SU-DHL-6 (cell line): Measurements from ENCODE around the gene ZNF184.
"Not testable (repeated sequence)": the region's sequence is repeated elsewhere in the genome, so short reads cannot be mapped to it uniquely, and the experiment has no call there.

Experiments used
- H2AFZ ChIP-seq: fragments of 200-600 bp; sonication (generic); 2 replicates; pipeline ENCODE4 v1.6.1; 2014; ENCODE audit warnings: low read depth, mild to moderate bottlenecking, moderate library complexity, mixed read lengths, antibody characterized with exemption, low read length; ENCODE audit not compliant: severe bottlenecking
- H3F3A ChIP-seq: fragments of 200-600 bp; shearing (Covaris generic); 2 replicates; pipeline ENCODE4 v1.6.0; 2016; ENCODE audit warnings: antibody characterized with exemption, mild to moderate bottlenecking; ENCODE audit not compliant: insufficient read depth
- H3K27ac ChIP-seq: fragments of 200-600 bp; sonication (generic); 2 replicates; pipeline ENCODE4 v1.5.1; 2016; ENCODE audit warnings: low read depth, mild to moderate bottlenecking, low read length, moderate library complexity, mixed read lengths
- H3K27me3 ChIP-seq: fragments of 200-600 bp; sonication (generic), shearing (Covaris generic); 2 replicates; pipeline ENCODE4 v1.6.0; 2014; ENCODE audit warnings: mild to moderate bottlenecking, low read length
- H3K36me3 ChIP-seq: fragments of 200-600 bp; sonication (generic); 2 replicates; pipeline ENCODE4 v1.6.1; 2014; ENCODE audit warnings: mild to moderate bottlenecking, low read length, mixed read lengths
- H3K4me2 ChIP-seq: fragments of 300-600, 200-600 bp; shearing (Covaris generic), sonication (generic); 2 replicates; pipeline ENCODE4 v1.6.0; 2014; ENCODE audit warnings: low read length, low read depth, mild to moderate bottlenecking; ENCODE audit not compliant: poor library complexity, severe bottlenecking
- H3K4me3 ChIP-seq: fragments of 200-600 bp; sonication (generic); 2 replicates; pipeline ENCODE4 v1.5.1; 2014; ENCODE audit warnings: antibody characterized with exemption, low read length, mild to moderate bottlenecking, mixed read lengths; ENCODE audit not compliant: insufficient read depth, poor library complexity, severe bottlenecking
- H3K79me2 ChIP-seq: fragments of 200-600 bp; sonication (generic); 2 replicates; pipeline ENCODE4 v1.6.1; 2014; ENCODE audit warnings: mild to moderate bottlenecking, low read length, moderate library complexity; ENCODE audit not compliant: insufficient read depth
- H3K9ac ChIP-seq: fragments of 200-600 bp; sonication (generic); 2 replicates; pipeline ENCODE4 v1.7.0; 2014; ENCODE audit warnings: mild to moderate bottlenecking, low read length
- H3K9me2 ChIP-seq: fragments of 200-600 bp; sonication (generic); replicated peaks from 2 replicates; pipeline ENCODE4 v1.6.1; 2014; ENCODE audit warnings: low read length; ENCODE audit not compliant: insufficient read depth
- H3K9me3 ChIP-seq: fragments of 200-600 bp; sonication (generic); 2 replicates; pipeline ENCODE4 v1.6.1; 2014; ENCODE audit warnings: low read length, mixed read lengths; ENCODE audit not compliant: insufficient read depth
- H4K20me1 ChIP-seq: fragments of 200-600 bp; sonication (generic); 2 replicates; pipeline ENCODE4 v1.6.1; 2014; ENCODE audit warnings: low read depth, mild to moderate bottlenecking, antibody characterized with exemption, low read length, moderate library complexity, mixed read lengths
- CTCF ChIP-seq: fragments of 200-600 bp; sonication (generic); IDR thresholded peaks from one replicate; pipeline ENCODE4 v1.5.1; 2017; ENCODE audit warnings: antibody characterized with exemption, mild to moderate bottlenecking, low read length, moderate library complexity; ENCODE audit not compliant: insufficient read depth, poor library complexity, severe bottlenecking
- EZH2phosphoT487 ChIP-seq: fragments of 200-600 bp; sonication (generic), shearing (Covaris generic); conservative IDR thresholded peaks from 2 replicates; pipeline ENCODE4 v1.6.1; 2018; ENCODE audit warnings: mild to moderate bottlenecking, antibody characterized with exemption, low read length, moderate library complexity, mixed read lengths

Gene ZNF184

GRCh38 chr6:27426045-27426620 lies 46.8 kb downstream of the ZNF184 start:
- Histone ChIP-seq H2AFZ (no peak overlapping the region), H3K36me3 (no peaks in the 10 kb centered on the region), H3K4me3 (no peak overlapping the region), H4K20me1 (no peaks in the 10 kb centered on the region), H3K27ac (no peak overlapping the region), H3K27me3 (no peaks in the 10 kb centered on the region; the same call in 1 of the 2 replicates), H3K79me2 (no peaks in the 10 kb centered on the region), H3K9ac (no peak overlapping the region), H3K9me3 (0 out of 2 replicates have a peak, but pooled peaks cover 4% of the 10 kb centered on the region), H3F3A (no peaks in the 10 kb centered on the region), H3K9me2 (no peaks in the 10 kb centered on the region), H3K4me2 (no peak overlapping the region)
- no peak for TF ChIP-seq EZH2phosphoT487
- no peak for TF ChIP-seq CTCF

GRCh38 chr6:27424851-27425250 lies 48.1 kb downstream of the ZNF184 start:
- not testable (repeated sequence) for H3F3A ChIP-seq, H3K9ac ChIP-seq, H3K36me3 ChIP-seq, H3K9me2 ChIP-seq, H3K9me3 ChIP-seq, H3K79me2 ChIP-seq, H2AFZ ChIP-seq, H3K27me3 ChIP-seq, H3K27ac ChIP-seq, H4K20me1 ChIP-seq, H3K4me3 ChIP-seq, H3K4me2 ChIP-seq

GRCh38 chr6:27422651-27423332 lies 50.1 kb downstream of the ZNF184 start:
- Histone ChIP-seq H3F3A (no peaks in the 10 kb centered on the region), H3K27ac (no peak overlapping the region), H3K79me2 (no peaks in the 10 kb centered on the region), H3K36me3 (no peaks in the 10 kb centered on the region), H3K9me3 (0 out of 2 replicates have a peak, but pooled peaks cover 2% of the 10 kb centered on the region), H3K4me3 (no peak overlapping the region), H4K20me1 (no peaks in the 10 kb centered on the region), H3K4me2 (no peak overlapping the region), H3K27me3 (no peaks in the 10 kb centered on the region; the same call in 1 of the 2 replicates), H3K9ac (no peak overlapping the region), H3K9me2 (no peaks in the 10 kb centered on the region), H2AFZ (no peak overlapping the region)
- TF ChIP-seq EZH2phosphoT487 (no peak), CTCF (no peak)

GRCh38 chr6:27419363-27419762 lies 53.5 kb downstream of the ZNF184 start:
- Histone ChIP-seq H3K79me2 (no peaks in the 10 kb centered on the region), H3K9ac (no peak overlapping the region), H3K9me2 (no peaks in the 10 kb centered on the region), H3K36me3 (no peaks in the 10 kb centered on the region), H4K20me1 (no peaks in the 10 kb centered on the region), H3K27ac (no peak overlapping the region), H3K4me3 (no peak overlapping the region), H3K9me3 (peaks cover 25% of the 10 kb centered on the region; the same call in 1 of the 2 replicates), H2AFZ (no peak overlapping the region), H3K4me2 (no peak overlapping the region), H3F3A (no peaks in the 10 kb centered on the region), H3K27me3 (peaks cover 3% of the 10 kb centered on the region; the same call in 1 of the 2 replicates)
- TF ChIP-seq CTCF (no peak), EZH2phosphoT487 (no peak)
